Kidney tubule cell (primary cell): ENCODE data around the gene SIL1.

Experiments
- DNase-seq: peaks from one replicate; pipeline ENCODE4 v3.0.0-alpha.2; 2018; ENCODE audit warnings: low spot score

SIL1 gene

DNA sequence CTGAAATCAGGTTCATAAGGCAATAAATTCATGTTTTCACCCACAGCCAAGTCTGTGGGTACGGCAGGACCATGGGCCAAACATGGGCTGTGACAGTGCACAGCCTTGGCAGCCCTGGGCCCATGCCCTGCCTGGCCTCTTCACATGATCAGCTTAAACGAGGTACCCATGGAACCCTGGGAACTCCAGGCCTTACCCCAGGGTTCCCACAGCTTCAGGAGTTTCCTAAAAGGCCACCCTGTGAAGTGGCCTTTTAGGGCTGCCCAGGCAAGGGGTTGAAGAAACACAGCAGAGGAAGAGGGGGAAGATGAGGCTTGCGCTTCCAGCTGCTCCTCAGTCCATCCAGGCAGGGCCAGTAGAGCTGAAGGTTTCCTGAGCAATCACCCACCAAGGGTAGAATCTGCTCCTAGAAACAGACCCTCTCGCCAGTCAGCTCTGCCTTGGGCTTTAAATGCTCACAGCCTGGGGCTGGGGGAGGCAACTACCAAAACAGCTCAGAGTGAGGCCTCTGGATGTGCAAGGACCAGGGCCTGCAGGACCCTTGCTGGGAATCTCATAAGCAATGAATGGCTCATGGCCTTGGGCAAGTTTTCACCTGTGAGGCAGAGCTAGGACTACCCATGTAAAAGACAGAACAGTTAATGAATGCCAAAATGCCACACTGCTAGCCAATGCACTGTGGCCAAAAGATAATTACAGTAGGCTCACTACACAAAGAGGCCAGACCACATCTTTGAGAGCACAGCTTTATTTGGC is 243.7 kb downstream of the SIL1 start:
- peak; percentile 28 for DNase-seq

DNA sequence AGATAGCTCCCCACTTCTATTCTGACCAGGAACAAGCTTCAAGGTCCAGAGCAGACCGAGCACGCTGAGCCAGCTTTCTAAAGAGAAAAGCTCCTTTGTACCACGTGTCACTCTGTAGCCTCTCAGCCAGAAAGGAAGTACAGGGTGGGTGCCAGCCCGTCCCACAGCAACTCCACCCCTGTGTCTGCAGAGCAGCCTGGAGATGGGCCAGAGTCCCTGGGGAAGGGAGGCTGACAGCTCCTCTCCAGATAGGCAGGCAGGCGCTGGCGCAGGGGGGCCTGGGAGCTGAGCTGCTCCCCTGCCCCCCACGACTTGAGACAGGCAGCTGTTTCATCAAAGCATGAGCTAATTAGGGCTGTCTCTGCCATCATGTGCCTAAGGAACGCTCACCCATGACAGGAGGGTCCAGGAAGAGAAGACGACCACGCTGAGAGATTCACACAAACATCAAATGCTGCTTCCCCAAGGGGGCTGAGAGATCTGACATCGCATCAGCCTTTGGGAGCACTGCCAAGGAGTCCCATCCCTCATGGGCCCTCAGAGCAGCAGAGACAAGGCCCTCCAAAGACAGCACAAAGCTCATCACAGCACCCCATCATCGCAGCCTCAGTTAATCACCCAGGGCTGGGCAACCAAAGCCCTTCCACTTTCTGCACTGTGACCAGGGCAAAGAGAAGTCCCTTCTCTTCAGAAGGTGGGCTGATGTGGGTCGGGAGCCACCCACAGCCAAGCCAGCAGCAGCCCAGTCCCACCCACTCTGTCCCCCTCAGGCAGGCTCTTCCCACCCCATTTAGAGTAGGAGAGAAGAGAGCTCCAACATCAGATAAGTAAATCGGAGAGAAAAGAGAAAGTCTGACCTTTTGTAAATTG is 244.5 kb downstream of the SIL1 start:
- DNase-seq: peak; percentile 78

DNA sequence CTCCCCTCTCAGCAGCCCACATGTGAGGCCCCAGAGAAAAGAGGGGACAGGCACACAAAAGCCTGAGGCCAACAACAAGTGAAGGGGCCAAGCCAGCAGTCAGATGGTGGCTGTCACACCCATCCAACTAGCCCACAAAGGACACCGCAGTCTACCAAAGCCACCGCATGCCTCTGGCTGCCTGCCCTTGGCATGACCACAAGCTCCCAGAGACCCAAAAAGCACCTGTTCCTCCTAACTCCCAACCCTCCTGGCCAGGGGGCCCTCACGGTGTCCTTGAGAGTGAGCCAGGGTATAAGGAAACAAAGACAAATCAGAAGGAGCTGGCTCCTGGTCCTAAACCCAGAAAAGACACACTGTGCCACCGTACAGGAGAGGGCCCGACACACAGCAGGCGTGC is 245.2 kb downstream of the SIL1 start:
- no peak for DNase-seq

GRCh38 chr5:138951986-138952735 is 246.0 kb downstream of the SIL1 start:
- DNase-seq: no peak

DNA sequence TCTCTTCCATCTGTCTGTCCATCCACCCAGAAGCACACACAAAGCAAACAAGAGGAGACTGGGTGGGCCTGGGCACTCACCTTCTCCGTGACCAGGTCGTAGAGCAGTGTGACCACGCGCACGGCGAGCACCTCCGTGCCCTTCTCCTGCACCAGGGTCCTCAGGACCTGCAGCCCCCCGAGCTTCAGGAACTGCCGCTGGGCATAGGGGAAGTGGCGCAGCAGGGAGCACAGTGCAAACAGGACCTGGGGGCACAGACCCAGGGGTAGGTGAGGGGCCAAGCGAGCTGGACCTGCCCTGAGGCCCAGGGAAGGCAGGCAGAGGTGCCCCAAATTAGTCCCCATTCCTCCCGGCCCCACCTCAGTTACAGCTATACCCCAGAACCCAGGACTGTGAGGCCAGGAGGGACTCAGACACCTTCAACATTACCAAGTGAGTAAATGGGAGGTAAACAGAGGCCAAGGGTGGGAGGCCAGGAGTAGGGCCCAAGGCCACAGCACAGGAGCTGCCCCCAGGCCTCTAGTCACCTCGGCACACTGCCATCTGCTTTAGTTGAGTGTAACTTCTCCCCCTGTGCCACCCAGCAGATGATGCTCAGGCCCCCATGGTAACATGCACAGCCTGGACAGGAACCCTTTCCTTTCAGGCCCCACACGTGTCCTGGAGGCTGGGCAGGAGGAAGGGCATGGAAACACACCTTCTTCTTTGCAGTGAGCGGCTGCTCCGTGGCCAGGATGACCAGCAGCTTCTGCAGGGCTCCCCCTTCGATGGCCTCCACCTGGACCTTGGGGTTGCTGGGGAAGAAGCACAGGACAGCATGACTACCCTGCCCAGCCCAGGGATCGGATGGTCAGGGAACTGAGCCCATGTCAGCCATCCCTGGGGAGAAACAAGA is 246.8 kb downstream of the SIL1 start:
- DNase-seq: no peak

DNA sequence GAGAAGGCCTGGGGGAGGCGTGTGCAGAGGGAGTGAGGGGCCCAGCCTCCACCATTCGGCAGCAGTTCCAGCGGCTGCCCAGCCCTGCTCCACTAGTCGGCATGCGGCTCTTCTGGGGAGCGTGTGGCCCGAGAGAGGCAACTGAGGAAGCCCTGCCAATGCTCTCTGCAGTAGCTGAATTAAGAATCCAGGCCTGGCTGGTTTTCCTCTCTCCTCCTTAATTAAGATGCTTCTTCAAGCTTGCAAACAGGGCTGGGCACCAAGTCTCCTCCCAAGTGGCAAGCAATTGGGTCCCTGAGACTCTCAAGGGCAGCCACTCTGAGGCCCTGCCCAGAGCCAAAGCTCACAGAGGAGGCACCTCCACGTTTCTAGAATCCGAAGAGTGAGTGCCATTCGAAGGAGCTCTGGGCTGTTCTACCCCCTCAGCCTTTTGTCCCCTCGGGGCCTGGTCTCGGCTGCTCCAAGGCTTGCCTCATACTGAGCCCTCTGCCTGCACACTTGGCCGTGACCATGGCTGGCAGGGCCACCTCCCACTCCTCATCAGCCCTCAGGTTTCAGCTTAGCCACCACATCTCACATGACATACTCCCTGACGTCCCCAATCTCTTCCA is 247.6 kb downstream of the SIL1 start:
- no peak for DNase-seq

DNA sequence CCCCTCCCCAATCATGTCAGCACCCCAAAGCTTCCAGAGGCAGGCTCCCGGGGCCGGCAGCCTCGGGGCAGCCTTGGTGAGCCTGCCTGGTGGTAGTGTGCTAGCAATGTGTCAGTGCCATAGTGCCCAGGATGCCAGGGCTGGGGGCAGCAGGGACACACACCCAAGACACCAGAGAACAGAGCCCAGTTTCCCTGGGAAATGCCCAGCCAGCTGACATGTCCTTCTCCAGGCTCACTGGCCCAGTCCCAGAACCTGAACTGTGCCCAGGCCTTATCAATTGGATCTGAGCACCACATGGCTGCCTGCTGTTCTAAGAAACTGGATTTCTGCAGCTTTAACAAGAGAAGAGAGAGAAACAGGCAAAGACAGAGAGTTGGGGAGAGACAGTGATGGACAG is 248.2 kb downstream of the SIL1 start:
- DNase-seq: no peak

- no peak for DNase-seq
Measured at GRCh38 chr5:138949223-138949574, 249.0 kb downstream of the SIL1 start.

GRCh38 chr5:138948471-138949222 is 249.5 kb downstream of the SIL1 start:
- DNase-seq: no peak

DNA sequence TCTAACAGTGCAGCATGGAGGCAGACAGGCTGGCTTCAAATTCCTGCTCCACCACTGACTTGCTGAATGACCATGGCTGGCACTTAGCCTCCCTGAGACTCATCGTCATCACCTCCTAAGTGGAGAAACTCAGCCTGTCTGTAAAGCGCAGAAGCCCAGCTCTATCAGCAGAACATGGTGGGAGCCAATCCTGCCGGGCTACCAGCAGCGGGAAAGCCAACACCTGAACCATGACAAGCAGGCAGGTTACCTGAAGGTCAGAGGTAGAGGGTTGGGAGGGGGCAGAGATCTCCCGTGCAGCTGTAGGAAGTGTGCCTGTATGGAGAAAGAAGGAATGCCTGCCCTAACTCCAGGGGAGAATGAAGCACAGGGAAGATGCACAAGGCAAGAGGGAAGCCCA is 250.4 kb downstream of the SIL1 start:
- no peak for DNase-seq

GRCh38 chr5:138946831-138947560 is 251.2 kb downstream of the SIL1 start:
- DNase-seq: no peak

DNA sequence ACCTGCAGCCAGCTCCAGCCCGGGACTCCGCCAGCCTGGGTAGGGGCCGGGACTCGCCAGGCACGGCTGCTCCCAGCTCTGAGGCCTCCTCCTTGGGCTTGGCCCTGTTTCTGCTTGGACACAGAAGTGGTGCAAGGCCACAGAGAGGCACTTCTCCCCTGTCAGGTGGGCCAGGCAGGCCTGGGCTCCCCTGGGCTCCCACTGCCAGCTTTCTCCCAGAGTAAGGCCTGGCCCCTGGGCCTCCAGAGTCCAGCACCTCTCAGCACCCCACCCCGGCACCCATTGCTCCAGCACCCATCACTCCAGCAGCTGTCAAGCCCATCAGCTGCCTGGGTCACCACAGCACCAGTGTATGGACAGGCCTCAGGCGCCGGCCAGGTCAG is 251.9 kb downstream of the SIL1 start:
- no peak for DNase-seq

GRCh38 chr5:138945421-138946240 is 252.5 kb downstream of the SIL1 start:
- DNase-seq: no peak

DNA sequence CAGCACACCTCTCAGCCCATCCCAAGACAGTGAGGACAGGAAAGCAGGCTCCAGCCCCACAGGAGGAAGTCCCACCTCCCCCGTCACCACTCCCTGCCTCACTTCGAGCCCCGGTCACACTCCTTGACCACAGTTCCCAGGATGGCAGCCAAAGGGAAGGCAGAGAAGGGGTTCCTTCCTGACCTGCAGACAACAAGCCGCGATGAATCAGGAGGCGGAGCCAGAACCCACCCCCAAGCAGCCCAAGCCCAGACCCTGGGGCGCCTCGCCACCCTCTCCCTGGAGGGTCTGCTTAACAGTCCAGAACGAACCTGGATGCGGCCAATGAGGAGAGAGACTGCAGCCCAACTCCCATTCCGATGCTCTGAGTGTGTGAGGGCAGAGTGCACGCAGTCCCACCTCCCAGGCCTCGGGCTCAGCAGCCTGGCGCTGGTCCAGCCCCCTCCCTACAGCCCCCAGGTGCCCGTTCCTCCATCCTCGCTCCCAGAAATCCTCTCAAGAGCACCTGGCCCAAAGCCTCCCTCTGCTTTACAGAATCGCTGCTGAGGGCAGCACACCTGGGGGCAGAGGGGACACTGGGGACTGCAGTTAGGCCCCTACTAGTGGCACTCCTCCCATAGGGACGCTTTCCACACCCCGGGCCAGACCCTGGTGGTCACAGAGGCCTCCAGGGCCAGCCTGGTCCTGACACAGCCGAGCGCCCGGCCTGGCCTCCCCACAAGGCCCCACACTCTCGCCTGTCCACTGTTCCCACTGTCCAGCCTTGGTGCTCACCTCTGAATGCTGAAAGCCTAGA is 253.4 kb downstream of the SIL1 start:
- peak; percentile 100 for DNase-seq

DNA sequence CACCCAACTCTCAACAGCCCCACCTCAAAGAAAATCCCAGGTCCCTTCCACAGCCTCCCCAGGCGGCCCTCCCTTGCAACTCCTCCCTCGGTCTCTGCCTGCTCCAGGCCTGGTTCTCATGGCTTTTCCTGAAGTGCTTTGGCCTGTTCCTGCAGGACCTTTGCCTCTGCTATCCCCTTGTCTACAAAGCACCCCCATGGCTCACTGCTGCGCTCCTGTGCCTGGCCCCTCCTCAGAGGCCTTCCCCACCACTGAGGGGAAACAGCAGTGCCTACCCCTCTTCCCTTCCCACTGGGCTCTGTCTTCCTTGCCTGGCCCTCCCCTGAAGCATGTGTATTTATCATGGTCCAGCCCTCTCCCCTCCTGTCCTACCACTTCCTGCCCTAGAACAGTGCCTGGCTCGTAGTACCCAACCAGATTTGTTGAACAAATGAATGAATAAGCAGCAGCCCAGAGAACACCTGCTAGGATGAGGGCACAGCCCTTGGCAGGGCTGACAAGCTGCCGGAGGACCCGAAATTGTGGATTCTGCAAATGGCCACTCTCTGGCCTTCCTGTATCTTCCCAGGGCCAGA is 254.5 kb downstream of the SIL1 start:
- DNase-seq: peak; percentile 51

DNA sequence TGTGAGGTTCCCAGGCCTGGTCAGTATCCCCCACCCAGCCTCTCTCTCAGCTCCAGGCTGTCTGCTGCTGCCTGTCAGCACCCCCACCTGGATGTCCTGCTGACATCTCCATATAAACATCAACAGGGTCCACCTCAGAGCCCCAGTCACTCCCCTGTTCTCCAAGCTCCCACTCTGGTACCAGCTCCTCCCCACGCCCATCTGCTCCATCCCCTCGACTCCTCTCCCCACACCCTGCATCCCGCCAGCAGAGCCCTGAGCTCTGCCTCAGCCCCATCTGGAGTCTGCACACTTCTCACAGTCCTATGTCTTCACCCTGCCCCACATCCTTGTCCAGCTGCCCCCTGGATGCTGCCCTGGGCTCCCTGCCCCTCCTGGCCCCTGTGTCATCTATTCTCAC is 255.3 kb downstream of the SIL1 start:
- DNase-seq: no peak

DNA sequence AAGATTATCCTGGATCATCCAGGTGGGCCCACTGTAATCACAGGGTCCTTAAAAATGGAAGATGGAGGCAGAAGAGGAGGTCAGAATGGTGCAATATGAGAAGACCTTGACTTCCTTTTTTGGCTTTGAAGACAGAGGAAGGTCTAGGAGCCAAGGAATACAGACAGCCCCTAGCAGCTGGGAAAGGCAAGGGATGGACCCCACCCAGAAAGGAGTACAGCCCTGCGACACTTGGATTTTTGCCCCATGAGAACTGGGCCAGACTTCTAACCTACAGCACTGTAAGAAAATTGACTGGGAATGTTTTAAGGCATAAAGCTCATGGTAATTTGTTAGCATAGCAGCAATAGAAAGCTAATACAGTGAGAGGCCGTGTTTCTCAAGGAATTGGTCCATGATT is 256.1 kb downstream of the SIL1 start:
- no peak for DNase-seq

GRCh38 chr5:138938526-138938925 is 259.6 kb downstream of the SIL1 start:
- DNase-seq: no peak
